Measurements from ENCODE around the gene PRR36. TPM values are rescaled to one million over a fixed set of nuclear protein-coding genes. Genes with fewer than 3 reads are reported as not detected.

PRR36 gene
- total RNA-seq, 1 donor: under 0.01 TPM

DNA sequence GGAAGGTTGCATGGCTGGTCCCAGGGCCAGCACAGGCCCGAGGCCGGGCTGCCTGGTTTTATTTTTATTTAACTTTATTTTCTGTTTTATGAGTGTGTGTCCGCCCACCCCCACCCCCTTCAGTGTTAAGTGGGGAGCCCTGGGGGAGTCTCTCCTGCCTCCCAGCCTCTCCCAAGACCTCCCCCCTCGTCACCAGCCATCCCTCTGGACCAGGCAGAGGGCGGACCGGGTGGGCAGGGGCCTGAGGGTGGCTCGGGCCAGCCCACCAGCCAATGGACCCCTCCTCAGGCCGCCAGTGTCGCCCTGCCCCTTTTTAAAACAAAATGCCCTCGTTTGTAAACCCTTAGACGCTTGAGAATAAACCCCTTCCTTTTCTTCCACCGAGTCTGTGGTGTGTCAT is 39.9 kb upstream of the PRR36 start:
- no peak for DNase-seq (ENCODE audit: low read depth in 2 of 3, low spot score in 2 of 3)

DNA sequence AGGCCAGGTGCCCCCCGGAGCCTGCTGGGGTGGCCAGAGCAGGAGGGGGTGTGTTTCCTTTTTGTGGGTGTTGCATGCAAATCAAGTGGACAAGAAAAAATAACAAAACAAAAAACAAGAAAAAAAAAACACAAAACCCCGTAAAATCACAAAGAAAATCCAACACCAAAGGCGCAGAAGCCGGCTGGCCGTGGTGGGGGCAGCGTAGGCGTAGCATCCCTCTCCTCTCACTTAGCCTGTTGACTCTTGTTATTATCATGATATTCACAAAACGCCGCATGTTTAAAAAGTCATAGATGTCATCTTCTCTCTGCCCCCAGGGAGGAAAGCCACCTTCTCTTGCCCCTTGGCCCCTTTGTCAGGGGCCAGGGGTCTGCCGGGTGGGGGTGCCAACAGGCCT is 39.5 kb upstream of the PRR36 start:
- DNase-seq (ENCODE audit: low read depth in 2 of 3, low spot score in 2 of 3): no peak

DNA sequence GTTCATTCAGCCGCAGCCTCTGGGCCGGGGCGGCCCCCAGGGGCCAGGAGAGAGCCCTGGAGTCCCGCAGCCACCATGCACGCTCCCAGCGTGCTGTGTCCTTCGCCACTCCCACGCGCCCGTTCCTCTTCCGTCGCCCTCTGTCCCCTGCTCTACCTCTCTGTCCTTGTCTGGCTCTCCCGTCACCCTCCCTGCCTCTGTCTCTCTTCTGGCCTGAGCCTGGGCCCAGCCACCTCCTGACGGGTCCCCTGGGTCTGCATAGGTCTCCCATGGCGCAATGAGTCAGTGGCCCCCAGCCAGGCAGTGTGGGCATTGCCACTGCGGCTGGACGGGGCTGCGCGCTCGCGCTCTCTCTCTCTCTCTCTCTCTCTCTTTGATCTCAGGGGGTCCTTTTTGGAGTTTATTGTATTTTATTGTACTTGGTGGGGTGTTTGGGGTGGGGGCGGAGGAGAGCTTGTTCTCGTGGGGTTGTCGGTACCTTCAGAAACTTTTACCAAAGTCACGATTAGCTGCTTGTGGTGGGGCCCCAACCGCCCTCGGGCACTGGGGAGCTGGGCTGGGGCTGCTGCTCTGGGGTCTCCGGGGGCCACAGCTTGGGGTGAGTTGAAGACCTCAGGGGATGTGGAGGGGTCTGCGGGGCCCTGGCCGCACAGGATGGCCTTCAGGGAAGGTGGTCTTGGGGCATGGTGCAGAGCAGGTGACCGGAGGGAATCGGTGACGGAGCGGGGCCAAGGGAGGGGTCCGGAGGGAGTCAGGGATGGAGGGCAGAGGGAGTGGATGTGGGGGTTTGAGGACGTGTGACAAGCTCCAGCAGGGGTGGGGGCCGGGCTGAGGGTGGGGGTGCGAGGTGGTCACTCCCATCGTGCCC is 38.7 kb upstream of the PRR36 start:
- no peak for DNase-seq (ENCODE audit: low read depth in 2 of 3, low spot score in 2 of 3)

DNA sequence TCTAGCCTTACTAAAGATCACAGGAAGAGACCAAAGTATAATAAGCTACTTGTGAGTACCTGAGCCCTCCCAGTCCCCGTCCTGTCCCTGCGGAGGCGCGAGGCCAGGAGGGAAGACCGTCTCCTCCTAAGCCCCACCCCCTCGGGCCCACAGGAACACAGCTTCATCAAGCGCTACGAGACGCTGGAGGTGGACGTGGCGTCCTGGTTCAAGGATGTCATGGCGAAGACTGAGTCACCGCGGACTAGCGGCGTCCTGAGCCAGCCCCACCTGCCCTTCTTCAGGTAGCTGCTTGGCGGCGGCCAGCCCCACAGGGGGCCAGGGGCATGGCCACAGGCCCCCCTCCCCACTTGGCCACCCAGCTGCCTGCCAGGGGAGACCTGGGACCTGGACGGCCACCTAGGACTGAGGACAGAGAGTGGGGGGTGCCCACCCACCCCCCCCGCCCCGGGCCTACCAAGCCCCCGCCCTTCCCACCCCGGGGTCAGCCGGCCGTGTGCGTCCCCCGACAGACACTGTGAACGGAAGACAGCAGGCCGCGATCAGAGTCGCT is 38.0 kb upstream of the PRR36 start:
- no peak for DNase-seq (ENCODE audit: low read depth in 2 of 3, low spot score in 2 of 3)

DNA sequence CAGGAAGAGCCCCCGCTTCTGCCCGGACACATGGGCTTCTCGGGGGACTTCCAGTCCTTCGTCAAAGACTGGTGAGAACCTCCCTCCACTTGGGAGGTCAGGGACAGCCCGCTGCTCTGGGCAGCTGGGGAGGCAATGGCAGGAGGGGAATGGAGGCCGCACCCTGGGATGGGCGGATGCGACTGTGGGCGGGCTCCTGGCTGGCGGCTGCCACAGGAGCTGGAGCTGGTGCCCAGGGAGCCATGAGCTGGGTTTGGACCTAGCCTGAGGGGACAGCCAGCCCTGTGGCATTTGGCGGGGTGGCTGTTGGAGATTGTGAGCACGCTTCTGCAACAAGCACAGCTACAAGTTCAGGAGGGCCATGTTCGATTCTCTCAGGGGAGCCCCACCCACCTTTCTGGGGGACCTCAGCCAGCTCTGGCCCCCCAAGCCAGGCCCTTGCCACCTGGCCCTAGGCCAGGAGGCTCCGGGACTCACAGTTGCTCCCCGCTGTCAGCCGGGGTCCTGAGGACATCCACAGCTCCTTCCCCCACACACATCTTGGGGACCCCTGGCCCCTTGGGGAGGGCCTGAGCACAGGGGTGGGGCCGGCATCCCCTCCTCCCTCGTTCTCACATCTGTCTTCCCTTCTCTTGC is 37.4 kb upstream of the PRR36 start:
- no peak for DNase-seq (ENCODE audit: low read depth in 2 of 3, low spot score in 2 of 3)

DNA sequence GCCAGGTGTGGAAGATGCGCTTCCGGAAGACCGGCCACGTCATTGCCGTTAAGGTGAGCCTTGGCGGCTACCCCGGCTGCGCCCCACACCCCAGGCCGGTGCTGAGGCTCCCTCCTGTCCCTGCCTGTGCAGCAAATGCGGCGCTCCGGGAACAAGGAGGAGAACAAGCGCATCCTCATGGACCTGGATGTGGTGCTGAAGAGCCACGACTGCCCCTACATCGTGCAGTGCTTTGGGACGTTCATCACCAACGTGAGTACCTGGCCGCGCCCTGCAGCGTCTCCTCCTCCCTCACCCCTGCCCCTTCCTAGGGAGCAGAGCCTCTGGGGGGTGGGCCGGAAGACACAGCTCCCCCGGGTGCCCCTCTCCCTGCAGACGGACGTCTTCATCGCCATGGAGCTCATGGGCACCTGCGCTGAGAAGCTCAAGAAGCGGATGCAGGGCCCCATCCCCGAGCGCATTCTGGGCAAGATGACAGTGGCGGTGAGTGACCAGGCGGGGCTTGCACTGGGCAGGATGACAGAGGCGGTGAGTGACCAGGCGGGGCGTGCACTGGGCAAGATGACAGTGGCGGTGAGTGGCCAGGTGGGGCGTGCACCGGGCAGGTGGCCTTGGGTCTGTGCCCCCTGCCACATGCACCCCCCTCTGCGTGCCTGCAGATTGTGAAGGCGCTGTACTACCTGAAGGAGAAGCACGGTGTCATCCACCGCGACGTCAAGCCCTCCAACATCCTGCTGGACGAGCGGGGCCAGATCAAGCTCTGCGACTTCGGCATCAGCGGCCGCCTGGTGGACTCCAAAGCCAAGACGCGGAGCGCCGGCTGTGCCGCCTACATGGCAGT is 36.4 kb upstream of the PRR36 start:
- no peak for DNase-seq (ENCODE audit: low read depth in 2 of 3, low spot score in 2 of 3)

DNA sequence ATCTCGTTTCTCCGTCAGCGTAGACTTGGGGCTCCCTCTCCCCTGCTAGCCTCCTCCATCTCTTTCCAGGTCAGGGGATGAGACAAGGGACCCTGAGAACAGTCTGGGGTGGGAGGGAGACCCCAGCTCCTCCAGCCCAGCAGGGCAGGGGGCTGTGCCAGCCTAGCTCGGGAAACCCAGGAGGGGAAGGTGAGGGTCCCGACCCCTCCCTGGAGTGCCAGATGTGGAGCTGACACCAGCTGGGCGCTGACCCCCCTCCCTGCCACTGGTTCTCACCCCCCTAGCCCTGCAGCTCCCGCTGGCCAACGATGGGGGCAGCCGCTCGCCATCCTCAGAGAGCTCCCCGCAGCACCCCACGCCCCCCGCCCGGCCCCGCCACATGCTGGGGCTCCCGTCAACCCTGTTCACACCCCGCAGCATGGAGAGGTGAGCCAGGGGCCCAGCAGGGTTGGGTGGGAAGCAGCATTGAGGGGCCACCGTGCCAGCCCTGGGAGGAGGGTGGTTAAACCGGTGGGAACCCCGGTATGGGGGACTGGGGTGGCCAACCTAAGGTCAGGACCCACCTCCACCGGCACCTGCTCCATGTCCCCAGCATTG is 35.4 kb upstream of the PRR36 start:
- DNase-seq (ENCODE audit: low read depth in 2 of 3, low spot score in 2 of 3): no peak

DNA sequence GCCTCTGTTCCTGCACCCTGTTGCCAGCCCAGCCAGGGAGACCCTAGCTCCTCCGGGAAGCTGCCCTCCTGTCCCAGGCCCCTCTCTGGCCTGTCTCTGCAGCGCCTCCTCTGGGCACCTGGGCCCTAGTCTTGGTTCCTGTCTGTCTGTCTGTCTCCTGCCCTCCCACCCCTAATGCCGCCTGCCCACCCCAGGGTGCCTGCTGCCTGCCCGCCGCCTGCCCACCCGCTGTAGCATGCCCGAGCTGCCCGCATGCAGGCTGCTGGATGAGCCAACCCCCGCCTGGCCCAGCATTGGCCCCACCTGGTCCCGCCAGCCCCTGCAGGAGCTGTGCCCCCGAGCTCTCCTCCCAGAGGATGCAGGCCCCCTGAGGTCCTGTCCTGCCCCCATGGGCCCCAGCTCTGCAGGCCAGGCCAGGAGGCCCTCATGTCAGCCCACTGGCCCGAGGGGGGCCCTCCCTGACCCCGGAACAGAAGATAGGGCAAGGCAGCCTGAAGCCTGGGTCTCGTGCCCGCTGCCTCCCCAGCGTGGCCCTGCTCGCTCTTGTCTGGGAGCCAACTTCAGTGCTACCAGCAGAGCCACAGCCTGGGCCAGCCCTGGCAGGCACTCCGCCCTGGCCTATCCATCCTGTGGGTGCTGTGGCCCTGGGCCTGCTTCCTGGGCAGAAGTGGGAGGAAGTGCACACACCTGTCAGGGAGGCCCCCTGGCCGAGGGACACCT is 34.7 kb upstream of the PRR36 start:
- DNase-seq (ENCODE audit: low read depth in 2 of 3, low spot score in 2 of 3): no peak

DNA sequence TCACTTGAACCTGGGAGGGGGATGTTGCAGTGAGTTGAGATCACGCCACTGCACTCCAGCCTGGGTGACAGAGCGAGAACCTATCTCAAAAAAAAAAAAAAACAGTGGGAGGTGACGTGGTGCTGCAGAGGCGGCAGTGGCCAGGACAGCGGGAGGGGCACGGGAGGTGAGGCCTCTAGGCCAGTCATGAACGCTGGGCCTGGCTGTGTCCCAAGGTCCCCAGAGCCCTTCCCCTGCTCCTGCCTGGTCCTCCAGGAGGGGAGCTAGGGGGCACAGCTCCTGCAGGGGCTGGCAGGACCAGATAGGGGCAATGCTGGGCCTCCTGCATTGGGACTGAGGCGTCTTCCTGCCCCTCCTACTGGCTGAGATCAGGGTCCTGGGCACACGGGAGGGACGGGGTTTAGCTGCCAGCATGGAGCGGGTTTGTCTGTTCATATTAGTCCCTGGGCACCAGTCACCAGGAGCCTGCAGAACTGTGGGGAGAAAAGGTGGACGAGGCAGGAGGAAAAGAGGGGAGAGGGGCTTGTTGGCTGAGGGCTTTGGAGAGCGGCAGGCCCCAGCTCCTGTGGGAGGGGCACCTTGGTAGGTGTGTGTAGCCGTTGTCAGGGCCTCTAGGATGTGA is 34.0 kb upstream of the PRR36 start:
- DNase-seq (ENCODE audit: low read depth in 2 of 3, low spot score in 2 of 3): no peak

DNA sequence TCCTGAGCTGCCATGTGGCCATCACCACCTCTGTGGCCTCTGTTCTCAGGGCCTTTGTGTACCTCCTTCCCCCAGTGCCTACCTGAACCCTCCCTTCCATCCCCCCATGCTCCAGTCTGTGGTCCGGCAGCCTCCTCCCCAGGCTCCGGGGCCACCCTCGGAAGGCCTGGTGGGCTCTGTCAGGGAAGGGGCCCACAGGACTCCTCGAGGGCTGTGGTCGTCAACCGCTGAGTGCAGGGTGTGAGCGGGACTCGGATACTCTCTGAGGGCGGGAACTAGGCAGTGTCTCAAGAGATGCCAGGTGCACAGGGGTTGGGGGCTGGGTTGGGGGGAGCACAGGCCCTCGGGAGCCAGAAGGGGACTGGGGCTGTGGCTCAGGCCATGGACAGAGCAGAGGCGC is 33.4 kb upstream of the PRR36 start:
- no peak for DNase-seq (ENCODE audit: low read depth in 2 of 3, low spot score in 2 of 3)

DNA sequence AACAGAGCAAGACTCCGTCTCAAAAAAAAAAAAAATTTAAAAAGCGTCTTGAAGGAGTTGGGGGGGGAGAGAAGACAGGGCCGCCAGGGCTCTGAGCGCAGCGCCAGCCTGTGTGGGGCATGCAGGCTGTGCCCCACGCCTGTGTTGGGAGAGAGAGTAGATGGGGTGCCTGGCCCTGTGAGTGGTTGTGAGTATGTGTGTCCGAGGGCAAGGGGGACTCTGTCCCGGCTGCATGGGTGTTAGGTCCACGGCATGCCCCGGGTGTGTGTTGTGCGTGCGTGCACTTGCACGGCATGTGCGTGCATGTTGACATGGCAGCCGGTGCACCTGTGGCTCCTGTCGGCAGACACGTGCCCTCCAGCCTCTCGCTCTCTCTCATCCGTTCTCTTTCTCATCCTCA is 32.9 kb upstream of the PRR36 start:
- no peak for DNase-seq (ENCODE audit: low read depth in 2 of 3, low spot score in 2 of 3)

DNA sequence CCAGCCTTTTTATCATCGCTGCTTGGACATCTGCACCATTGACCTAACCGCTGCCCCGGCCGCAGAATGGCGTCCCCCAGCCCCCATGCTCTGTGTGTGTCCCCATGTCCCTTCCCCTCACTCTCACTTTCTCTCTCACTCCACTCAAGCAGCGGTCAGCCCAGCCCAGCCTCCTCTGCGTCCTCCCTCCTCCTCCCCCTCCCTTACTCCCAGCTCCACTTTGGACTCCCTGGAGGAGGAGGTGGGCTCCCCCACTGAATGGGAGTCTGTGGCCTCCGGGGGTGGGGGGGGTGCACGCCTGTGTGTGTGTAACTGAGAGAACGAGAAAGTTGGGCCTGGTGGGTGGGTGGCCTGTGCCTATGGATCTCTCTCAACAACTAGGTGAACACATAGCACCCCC is 31.7 kb upstream of the PRR36 start:
- no peak for DNase-seq (ENCODE audit: low read depth in 2 of 3, low spot score in 2 of 3)

DNA sequence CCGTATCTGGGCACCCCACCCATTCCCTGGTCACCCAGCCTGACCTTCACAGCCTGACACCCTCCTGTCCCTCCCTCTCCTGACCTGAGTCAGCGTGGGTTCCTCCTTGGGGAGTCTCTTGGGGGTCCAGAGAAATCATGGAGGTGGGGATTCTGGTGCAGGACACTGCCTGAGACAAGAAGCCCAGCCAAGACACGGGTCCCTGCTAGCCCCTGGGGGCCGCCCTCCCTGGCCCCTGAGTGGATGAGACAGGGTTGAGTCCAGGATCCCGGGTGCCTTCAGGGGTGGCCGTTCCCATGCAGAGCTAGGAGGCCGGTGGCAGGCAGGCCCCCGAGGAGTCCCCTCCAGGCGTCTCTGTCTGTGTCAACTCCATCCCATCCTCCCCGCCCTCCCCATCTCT is 31.1 kb upstream of the PRR36 start:
- DNase-seq (ENCODE audit: low read depth in 2 of 3, low spot score in 2 of 3): no peak

DNA sequence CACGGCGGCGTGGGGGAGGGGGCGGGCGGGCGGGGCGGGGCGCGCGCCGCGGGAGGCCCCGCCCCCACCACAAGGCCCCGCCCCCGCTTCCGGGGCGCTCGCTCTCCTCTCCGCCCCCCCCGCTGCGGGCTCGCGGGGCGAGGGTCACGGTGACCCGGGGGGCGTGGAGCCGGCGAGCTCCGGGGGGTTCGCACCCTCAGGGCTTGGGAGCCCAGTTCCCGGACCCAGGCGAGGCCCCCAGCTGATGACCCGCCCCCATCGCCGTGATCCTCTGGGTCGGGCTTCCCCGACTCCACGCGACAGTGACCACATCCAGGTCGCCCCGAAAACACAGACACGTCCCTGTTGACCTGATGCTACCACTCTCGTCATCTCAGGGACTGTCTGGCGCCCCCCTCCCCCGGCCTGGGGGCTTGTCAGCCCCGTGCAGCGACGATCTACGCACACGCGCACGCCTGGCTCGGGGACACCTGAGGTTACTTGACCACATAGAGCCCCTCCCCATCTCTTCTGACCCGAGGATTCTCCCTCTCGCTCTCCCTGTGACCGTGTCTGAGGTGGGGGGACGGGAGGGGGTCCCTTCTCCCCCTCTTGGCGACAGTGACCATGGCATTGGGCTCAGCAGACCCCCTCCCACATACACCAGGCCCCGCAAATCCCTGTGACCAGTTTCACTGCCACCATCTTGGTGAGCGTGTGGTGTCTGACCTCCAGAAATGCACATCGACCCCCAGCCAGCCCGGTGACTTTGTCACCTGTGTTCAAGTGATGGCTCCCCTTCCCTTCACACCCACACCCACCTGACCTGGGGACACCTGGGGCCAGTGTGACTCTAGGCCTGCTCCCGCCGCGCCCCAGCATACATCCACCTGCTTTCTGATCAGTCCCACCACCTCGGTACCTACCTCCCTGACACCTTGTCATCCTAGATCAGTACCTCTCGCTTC is 30.2 kb upstream of the PRR36 start:
- DNase-seq (ENCODE audit: low read depth in 2 of 3, low spot score in 2 of 3): peak; percentile 36 to 67 (median 41)

DNA sequence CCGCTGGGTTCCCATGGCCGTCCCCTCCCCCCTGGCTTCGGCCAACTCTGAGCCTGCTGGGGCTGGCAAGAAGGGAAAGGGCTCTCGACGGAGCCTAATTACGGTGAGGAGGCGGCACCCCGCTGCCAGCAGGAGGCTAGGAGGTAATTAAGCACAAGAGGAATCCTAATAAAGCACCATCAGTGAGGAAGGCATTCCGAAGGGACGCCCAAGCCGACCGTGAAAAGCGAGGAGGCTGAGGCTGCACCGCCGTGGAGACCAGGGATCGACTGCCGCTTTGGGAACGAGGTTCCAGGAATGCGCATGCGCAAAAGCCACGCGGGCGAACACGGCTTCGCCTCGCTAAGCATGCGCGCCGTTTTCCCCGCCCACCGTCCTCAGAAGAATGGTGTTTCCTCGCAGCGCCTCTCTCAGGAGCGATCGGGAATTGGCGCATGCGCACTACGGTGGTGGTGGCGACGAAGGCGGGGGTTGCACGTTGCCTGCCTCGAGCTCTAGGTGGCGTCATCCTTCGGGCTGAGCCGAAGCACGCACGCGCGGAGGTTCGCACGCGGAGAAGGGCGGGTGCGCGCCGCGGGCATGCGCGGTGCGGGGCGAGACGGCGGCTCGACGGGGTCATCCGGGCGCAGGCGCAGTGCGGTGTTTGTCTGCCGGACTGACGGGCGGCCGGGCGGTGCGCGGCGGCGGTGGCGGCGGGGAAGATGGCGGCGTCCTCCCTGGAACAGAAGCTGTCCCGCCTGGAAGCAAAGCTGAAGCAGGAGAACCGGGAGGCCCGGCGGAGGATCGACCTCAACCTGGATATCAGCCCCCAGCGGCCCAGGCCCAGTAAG is 29.3 kb upstream of the PRR36 start, which contains the start of gene MAP2K7:
MAP2K7 (plus strand) TSS at position 634 of the 830 bp plus-strand sequence; CDS start at position 702, 68 bp downstream.
- peak; percentile 99 to 100 (median 99) for DNase-seq (ENCODE audit: low read depth in 2 of 3, low spot score in 2 of 3)

DNA sequence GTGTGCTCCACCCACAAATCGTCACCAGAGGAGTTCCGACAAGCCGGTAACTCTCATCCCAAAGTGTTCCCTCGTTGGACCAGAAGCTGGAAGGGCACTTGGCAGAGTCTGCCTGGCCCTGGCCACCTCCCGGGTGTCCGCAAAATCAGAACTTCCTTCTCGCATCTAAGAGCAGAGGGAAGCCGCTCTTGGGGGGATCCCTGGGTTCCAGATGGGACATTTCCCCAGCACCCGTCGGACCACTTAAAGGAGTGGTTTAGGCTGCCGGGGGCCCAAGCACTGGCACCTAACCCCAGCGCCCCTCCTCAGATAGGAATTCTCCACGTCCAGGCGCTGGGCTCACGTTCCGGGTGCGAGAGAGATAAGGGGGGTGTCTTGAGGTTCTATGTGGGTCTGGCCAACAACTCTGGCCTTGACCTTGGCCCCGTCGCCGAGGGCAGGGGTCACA is 28.6 kb upstream of the PRR36 start:
- no peak for DNase-seq (ENCODE audit: low read depth in 2 of 3, low spot score in 2 of 3)

DNA sequence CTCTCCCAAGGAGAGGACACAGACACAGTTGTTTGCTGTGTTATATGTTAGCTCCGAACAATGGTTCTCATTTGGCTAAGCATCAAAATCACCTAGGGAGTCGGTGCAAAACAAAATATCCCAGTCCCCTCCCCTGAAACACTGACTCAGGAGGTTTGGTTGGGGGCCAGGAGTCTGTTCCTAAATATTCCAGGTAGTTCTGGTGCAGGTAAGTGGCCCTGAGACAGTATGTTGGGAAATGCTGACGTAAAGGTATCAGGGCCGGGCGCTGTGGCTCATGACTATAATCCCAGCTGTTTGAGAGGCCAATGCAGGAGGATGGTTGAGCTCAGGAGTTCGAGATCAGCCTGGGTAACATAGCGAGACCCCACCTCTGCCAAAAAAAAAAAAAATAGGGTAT is 27.1 kb upstream of the PRR36 start:
- no peak for DNase-seq (ENCODE audit: low read depth in 2 of 3, low spot score in 2 of 3)
